ENCODE results near the gene PAWR. TPM values are rescaled to one million over a fixed set of nuclear protein-coding genes. Genes with fewer than 3 reads are reported as not detected.

The PAWR gene
- total and polyA plus RNA-seq, 10 of the 15 experiments (the other 5 are each of a cell fraction or from before 2014, with no cell fraction given): 8.1 to 70.6 (median 24.2) TPM

DNA sequence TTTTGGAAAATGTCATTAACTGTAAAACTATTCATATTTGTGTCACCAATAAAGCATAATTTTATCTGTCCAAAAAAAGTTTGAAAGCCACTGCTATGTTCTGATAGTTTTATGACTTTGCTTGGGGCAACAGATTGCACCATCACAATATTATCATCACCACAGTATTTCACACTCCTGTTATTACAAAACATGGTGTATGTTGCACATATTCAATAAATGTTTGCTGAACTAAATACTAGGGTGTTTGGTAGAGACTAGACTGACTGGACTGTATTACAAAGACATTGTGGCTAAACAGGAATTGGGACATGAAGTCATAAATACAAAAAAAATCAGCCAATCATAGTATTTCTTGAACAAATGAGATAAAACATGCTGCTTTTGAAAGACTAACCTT lies 55.1 kb downstream of the PAWR start (continued):
- TF ChIP-seq, protein P1, sequence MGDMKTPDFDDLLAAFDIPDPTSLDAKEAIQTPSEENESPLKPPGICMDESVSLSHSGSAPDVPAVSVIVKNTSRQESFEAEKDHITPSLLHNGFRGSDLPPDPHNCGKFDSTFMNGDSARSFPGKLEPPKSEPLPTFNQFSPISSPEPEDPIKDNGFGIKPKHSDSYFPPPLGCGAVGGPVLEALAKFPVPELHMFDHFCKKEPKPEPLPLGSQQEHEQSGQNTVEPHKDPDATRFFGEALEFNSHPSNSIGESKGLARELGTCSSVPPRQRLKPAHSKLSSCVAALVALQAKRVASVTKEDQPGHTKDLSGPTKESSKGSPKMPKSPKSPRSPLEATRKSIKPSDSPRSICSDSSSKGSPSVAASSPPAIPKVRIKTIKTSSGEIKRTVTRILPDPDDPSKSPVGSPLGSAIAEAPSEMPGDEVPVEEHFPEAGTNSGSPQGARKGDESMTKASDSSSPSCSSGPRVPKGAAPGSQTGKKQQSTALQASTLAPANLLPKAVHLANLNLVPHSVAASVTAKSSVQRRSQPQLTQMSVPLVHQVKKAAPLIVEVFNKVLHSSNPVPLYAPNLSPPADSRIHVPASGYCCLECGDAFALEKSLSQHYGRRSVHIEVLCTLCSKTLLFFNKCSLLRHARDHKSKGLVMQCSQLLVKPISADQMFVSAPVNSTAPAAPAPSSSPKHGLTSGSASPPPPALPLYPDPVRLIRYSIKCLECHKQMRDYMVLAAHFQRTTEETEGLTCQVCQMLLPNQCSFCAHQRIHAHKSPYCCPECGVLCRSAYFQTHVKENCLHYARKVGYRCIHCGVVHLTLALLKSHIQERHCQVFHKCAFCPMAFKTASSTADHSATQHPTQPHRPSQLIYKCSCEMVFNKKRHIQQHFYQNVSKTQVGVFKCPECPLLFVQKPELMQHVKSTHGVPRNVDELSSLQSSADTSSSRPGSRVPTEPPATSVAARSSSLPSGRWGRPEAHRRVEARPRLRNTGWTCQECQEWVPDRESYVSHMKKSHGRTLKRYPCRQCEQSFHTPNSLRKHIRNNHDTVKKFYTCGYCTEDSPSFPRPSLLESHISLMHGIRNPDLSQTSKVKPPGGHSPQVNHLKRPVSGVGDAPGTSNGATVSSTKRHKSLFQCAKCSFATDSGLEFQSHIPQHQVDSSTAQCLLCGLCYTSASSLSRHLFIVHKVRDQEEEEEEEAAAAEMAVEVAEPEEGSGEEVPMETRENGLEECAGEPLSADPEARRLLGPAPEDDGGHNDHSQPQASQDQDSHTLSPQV (IDR thresholded peaks at IDR 0.05): no peak
- TF ChIP-seq EGR1 (IDR thresholded peaks at IDR 0.05; ENCODE audit: borderline replicate concordance in 1 of 2, low read depth in 2 of 2, low read length in 2 of 2) (no peak), TCF12 (IDR thresholded peaks at IDR 0.05; ENCODE audit: low read depth, low read length) (no peak), CHD2 (IDR thresholded peaks at IDR 0.05; ENCODE audit: borderline replicate concordance, low read depth, low read length) (no peak), RBBP5 (conservative IDR thresholded peaks at IDR 0.05) (no peak), ZNF622 (IDR thresholded peaks at IDR 0.05) (no peak), PML (IDR thresholded peaks at IDR 0.05; ENCODE audit: low read length) (no peak)

- no peaks in the 10 kb centered on the region for H4K20me1 ChIP-seq (ENCODE audit: control insufficient read depth, insufficient read depth)
- TF ChIP-seq RAD51 (IDR thresholded peaks at IDR 0.05): no peak
- TF ChIP-seq, protein P1 (IDR thresholded peaks at IDR 0.05): no peak
- CTCF ChIA-PET: interaction anchor here (1.2 kb wide), 1 partner anchor 102 kb away, joined by 3 read pairs; no protein-coding TSS in a partner anchor
- H3K27me3 ChIP-seq (replicated peaks in 1 of 2; ENCODE audit: control insufficient read depth in 2 of 2, insufficient read depth in 2 of 2, low read length in 1 of 2): no peaks in the 10 kb centered on the region
- POLR2A ChIA-PET: no interaction called here
- peak; percentile 54 for ATAC-seq
- no TSS peak for BruUV-seq (replicated peaks)
- intact Hi-C loops (cut with micrococcal nuclease; ENCODE audit: unreplicated experiment) (no loop called here), in situ Hi-C loops (cut with MboI) (no loop called here)
- no peak for FAIRE-seq
- H3K79me2 ChIP-seq (ENCODE audit: control insufficient read depth, insufficient read depth, low read length): no peaks in the 10 kb centered on the region; the same call in 1 of the 2 replicates
- H3K4me1 ChIP-seq (ENCODE audit: control insufficient read depth, insufficient read depth, low read length): no peaks in the 10 kb centered on the region
- no peak overlapping the region for H3K4me2 ChIP-seq (ENCODE audit: control insufficient read depth, insufficient read depth)
- WGBS (ENCODE audit: insufficient coverage, insufficient replicate concordance, low lambda C conversion rate, missing lambda C conversion rate): 95% methylated on average over 1 of the region's 1 CpG
- H3K9ac ChIP-seq (ENCODE audit: control insufficient read depth, insufficient read depth, low read length): no peak overlapping the region
- DNase-seq (ENCODE audit: low read depth, low spot score): no peak
- no peaks in the 10 kb centered on the region for H3K36me3 ChIP-seq (ENCODE audit: control insufficient read depth in 2 of 2, insufficient read depth in 2 of 2, low read length in 1 of 2)
- no peak overlapping the region for H2AFZ ChIP-seq (ENCODE audit: control insufficient read depth, low read depth, low read length)
- RAD21 ChIA-PET (ENCODE audit: unreplicated experiment): no interaction called here
- H3K4me3 ChIP-seq: no peak overlapping the region
- H3K9me3 ChIP-seq (replicated peaks; ENCODE audit: control insufficient read depth, insufficient read depth, low read length): no peaks in the 10 kb centered on the region
- SMC1A ChIA-PET (ENCODE audit: uncharacterized antibody, unreplicated experiment): interaction anchor here (1.9 kb wide), 1 partner anchor 10 kb away, joined by 6 read pairs; no protein-coding TSS in a partner anchor
- H3K27ac ChIP-seq (ENCODE audit: control insufficient read depth, insufficient read depth): no peak overlapping the region
Observed at GRCh38 chr12:79634957-79635471, 55.8 kb downstream of the PAWR start.
